Hematopoietic multipotent progenitor cell treated with erythropoietin and hydrocortisone succinate and interleukin-3 and kit ligand, for 17 days (in vitro differentiated cells): Measurements from ENCODE around the gene FURIN.
"Not testable (repeated sequence)": the region's sequence is repeated elsewhere in the genome, so short reads cannot be mapped to it uniquely, and the experiment has no call there.

ENCODE experiments used
- DNase-seq: peaks from one replicate; pipeline ENCODE4 v3.0.0-alpha.2; 2015; ENCODE audit warnings: low spot score

Gene FURIN

GRCh38 chr15:90870354-90871138, 2.2 kb downstream of the FURIN start:
- peak; percentile 55 for DNase-seq

- no peak for DNase-seq
Measured at GRCh38 chr15:90871139-90871715, 2.8 kb downstream of the FURIN start.

- peak; percentile 77 for DNase-seq
Measured at GRCh38 chr15:90871716-90872485, 3.5 kb downstream of the FURIN start.

- DNase-seq: no peak
Measured at GRCh38 chr15:90872486-90873184, 4.2 kb downstream of the FURIN start.

- DNase-seq: no peak
Measured at GRCh38 chr15:90873488-90873997, 5.2 kb downstream of the FURIN start.

GRCh38 chr15:90873998-90874605, 5.7 kb downstream of the FURIN start:
- DNase-seq: no peak

- DNase-seq: not testable (repeated sequence)
Measured at GRCh38 chr15:90874986-90875385, 6.6 kb downstream of the FURIN start.

GRCh38 chr15:90875549-90875981, 7.2 kb downstream of the FURIN start:
- DNase-seq: no peak

- no peak for DNase-seq
Measured at GRCh38 chr15:90876046-90876445, 7.7 kb downstream of the FURIN start.

GRCh38 chr15:90876512-90877170, 8.3 kb downstream of the FURIN start:
- no peak for DNase-seq

- DNase-seq: no peak
Measured at GRCh38 chr15:90877315-90877714, 8.9 kb downstream of the FURIN start.

GRCh38 chr15:90877996-90878395, 9.6 kb downstream of the FURIN start:
- DNase-seq: no peak

- DNase-seq: no peak
Measured at GRCh38 chr15:90878660-90879059, 10.3 kb downstream of the FURIN start.

GRCh38 chr15:90879730-90880366, 11.5 kb downstream of the FURIN start:
- no peak for DNase-seq

GRCh38 chr15:90880381-90881145, 12.2 kb downstream of the FURIN start:
- no peak for DNase-seq

GRCh38 chr15:90881181-90881977, 13.0 kb downstream of the FURIN start:
- DNase-seq: no peak

- DNase-seq: no peak
Measured at GRCh38 chr15:90881978-90882721, 13.8 kb downstream of the FURIN start.
